ENCODE data around the gene EXOC7.

EXOC7 gene

DNA sequence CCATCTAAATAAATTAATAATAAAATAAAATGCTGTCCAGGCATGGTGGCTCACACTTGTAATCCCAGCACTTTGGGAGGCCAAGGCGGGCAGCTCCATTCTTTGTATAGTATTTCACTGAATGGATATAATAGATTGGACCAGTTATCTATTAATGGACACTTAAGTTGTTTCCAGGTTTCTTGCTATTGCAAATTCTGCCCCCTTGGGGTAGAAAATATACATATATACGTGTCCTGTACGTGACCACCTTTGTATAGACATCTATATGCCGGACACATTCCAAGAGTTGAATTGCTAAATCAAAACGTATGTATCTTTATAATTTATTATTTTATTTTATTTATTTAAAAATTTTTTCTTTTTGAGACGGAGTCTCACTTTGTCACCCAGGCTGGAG is 3.9 kb upstream of the EXOC7 start:
- Histone ChIP-seq H3K27ac (no peak overlapping the region), H3K4me1 (peaks cover 22 to 36% (median 30%) of the 10 kb centered on the region in 10 experiments), H3K4me2 (peak overlapping the region in 1 of 11 experiments; percentile 39; a peak in 1 of 22 replicates), H4K20me1 (no peaks in the 10 kb centered on the region), H3K9ac (no peak overlapping the region), H3K4me3 (no peak overlapping the region), H3K36me3 (0 out of 22 replicates have a peak, but pooled peaks cover 0 to 1% (median 0%) of the 10 kb centered on the region in 11 experiments), H3K27me3 (no peaks in the 10 kb centered on the region), H3K9me3 (replicated peaks in 1 of 11) (0 out of 22 replicates have a peak, but pooled peaks cover 0 to under 1% (median 0%) of the 10 kb centered on the region in 11 experiments)
- TF ChIP-seq Cebpa-rat (IDR thresholded peaks at IDR 0.05), result no peak

DNA sequence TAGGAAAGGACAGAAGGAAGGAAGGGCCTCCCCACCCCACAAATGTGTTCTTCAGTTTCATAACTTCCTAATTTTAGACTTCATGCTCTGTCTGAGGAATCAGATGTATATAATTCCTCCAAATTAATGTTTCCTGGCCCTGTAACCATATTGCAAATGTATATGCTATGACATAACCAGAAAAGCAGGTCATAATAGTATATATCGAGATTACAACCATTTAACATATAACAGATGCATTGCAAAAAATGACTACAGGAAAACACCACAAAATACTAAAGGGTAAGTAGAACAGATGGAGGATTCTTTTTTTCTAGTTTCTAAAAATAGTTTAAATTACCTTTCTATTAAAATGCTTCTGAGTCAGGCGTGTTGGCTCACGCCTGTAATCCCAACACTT is 3.1 kb upstream of the EXOC7 start:
- H3K9me3 ChIP-seq (replicated peaks in 1 of 11), result no peaks in the 10 kb centered on the region
- H3K4me2 ChIP-seq, result peak overlapping the region; percentile 6 to 63 (median 39); a peak in 16 of 22 replicates
- H4K20me1 ChIP-seq, result no peaks in the 10 kb centered on the region
- TF ChIP-seq Cebpa-rat (IDR thresholded peaks at IDR 0.05), result no peak
- H3K27ac ChIP-seq, result no peak overlapping the region
- peaks cover 29 to 44% (median 38%) of the 10 kb centered on the region in 10 experiments for H3K4me1 ChIP-seq
- peaks cover 2 to 10% (median 6%) of the 10 kb centered on the region in 11 experiments for H3K36me3 ChIP-seq
- H3K9ac ChIP-seq, result no peak overlapping the region
- H3K27me3 ChIP-seq, result no peaks in the 10 kb centered on the region
- no peak overlapping the region for H3K4me3 ChIP-seq

DNA sequence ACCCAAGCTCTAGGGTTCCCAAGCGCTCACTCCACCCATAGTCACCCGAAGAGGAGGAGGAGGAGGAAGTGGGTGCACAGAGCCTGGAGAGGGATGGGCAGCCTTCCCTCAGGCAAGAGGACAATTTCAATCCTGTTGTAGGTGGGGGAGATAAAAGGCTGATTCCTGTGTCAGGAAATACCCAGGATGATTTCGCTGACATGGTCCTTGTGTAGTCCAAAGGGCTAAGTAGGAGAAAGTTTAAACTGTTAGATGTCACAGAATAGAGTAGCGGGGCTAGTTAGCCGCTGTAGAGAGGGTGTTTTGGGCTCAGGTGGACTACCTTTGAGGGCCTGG is 1.3 kb upstream of the EXOC7 start:
- H4K20me1 ChIP-seq, result no peaks in the 10 kb centered on the region
- H3K4me1 ChIP-seq, result peaks cover 29 to 51% (median 43%) of the 10 kb centered on the region in 10 experiments
- H3K36me3 ChIP-seq, result peaks cover 21 to 28% (median 24%) of the 10 kb centered on the region in 11 experiments
- no peak overlapping the region; a peak in 1 of 22 replicates for H3K27ac ChIP-seq
- no peak overlapping the region for H3K9ac ChIP-seq
- H3K4me2 ChIP-seq, result peak overlapping the region in 6 of 11 experiments; percentile 88 to 96 (median 90); a peak in 9 of 22 replicates
- no peaks in the 10 kb centered on the region for H3K9me3 ChIP-seq (replicated peaks in 1 of 11)
- no peaks in the 10 kb centered on the region for H3K27me3 ChIP-seq
- TF ChIP-seq Cebpa-rat (IDR thresholded peaks at IDR 0.05), result no peak
- H3K4me3 ChIP-seq, result no peak overlapping the region

DNA sequence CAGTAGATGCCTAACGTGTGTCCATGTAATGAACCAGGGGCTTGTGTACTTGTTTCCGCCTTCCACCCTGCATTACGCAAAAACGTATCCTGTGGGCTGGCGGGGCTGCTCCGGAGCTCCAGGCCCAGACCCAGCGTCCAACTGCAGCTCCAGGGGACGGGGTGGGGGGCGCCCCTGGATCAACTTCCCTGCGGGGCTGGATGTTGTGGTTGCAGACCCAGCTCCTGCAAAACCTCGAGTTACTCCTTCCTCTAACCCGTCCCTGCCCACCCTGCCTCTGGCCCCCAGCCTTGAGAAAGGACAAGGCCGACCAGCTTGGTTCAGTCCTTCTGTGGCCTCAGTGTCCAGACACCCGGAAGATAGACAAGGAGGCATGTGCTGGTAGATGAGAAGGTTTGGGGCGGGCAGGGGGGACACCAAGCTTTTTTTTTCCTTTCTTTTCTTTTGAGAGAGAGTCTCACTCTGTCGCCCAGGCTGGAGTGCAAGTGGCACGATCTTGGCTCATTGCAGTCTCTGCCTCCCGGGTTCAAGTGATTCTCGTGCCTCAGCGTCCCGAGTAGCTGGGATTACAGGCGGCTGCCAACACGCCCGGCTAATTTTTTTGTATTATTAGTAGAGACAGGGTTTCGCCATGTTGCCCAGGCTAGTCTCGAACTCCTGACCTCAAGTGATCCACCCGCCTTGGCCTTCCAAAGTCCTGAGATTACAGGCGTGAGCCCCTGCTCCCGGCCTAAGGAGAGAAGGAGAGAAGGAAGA is 731 bp upstream of the EXOC7 start:
- no peaks in the 10 kb centered on the region for H3K27me3 ChIP-seq
- peak overlapping the region; percentile 88 to 97 (median 91) for H3K4me2 ChIP-seq
- H3K4me1 ChIP-seq, result peaks cover 29 to 51% (median 43%) of the 10 kb centered on the region in 10 experiments
- H3K4me3 ChIP-seq, result peak overlapping the region; percentile 71 to 82 (median 74)
- no peaks in the 10 kb centered on the region for H4K20me1 ChIP-seq
- no peaks in the 10 kb centered on the region for H3K9me3 ChIP-seq (replicated peaks in 1 of 11)
- peak overlapping the region; percentile 69 to 89 (median 82); a peak in 21 of 22 replicates for H3K27ac ChIP-seq
- peaks cover 26 to 33% (median 30%) of the 10 kb centered on the region in 11 experiments for H3K36me3 ChIP-seq
- no peak for TF ChIP-seq Cebpa-rat (IDR thresholded peaks at IDR 0.05)
- peak overlapping the region in 10 of 11 experiments; percentile 75 to 89 (median 86); a peak in 20 of 22 replicates for H3K9ac ChIP-seq

DNA sequence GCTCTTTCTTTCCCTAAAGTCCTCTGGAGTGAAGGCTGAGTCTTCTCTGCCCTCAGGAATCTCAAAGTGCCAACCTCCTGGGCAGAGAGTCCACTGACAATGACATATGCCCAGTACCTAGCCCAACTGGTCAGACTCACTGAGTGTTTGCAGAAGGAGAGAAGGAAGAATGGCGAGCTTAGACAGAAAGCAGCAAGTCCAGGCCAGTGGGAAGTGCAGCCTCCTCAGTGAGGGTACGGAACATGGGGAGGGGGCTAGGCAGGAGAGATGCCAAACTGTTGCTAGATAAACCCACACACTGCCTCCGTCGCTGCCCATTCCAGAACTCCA is 678 bp downstream of the EXOC7 start:
- Histone ChIP-seq H3K36me3 (peaks cover 39 to 47% (median 43%) of the 10 kb centered on the region in 11 experiments), H3K4me3 (peak overlapping the region; percentile 71 to 82 (median 74)), H3K9ac (peak overlapping the region; percentile 75 to 89 (median 86)), H3K4me1 (peaks cover 29 to 51% (median 43%) of the 10 kb centered on the region in 10 experiments), H3K4me2 (peak overlapping the region; percentile 86 to 97 (median 90)), H4K20me1 (no peaks in the 10 kb centered on the region), H3K27me3 (no peaks in the 10 kb centered on the region), H3K27ac (peak overlapping the region; percentile 69 to 89 (median 82)), H3K9me3 (replicated peaks in 1 of 11) (no peaks in the 10 kb centered on the region)
- TF ChIP-seq Cebpa-rat (IDR thresholded peaks at IDR 0.05), result no peak

DNA sequence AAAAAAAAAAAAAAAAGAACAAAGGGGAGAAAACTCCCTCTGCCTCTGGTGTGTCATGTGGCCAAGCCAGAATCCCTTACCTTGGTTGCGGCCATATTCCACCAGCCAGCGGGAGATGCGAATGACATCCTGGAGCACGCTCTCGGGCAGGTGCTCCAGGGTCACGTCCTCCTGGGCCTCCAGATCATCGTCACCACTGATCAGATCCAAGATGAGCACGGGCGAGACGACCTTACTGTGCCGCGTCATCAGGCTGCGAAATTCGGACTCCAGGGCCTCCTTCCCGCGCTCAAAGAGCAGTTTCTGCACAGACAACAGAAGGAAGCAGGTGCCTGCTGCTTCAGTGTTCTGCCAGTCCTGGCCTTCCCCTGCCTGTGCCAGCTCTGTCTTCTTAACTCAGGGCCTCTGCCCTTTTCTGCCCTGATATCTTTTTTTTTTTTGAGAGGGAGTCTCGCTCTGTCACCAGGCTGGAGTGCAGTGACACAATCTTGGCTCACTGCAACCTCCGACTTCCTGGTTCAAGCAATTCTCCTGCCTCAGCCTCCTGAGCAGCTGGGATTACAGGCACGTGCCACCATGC is 5.8 kb downstream of the EXOC7 start:
- Histone ChIP-seq H4K20me1 (peaks cover 0 to 22% (median 11%) of the 10 kb centered on the region in 11 experiments; a peak in 14 of 22 replicates), H3K9me3 (replicated peaks in 1 of 11) (no peaks in the 10 kb centered on the region), H3K27ac (no peak overlapping the region), H3K4me3 (no peak overlapping the region), H3K4me1 (peaks cover 18 to 34% (median 27%) of the 10 kb centered on the region in 10 experiments), H3K27me3 (no peaks in the 10 kb centered on the region), H3K36me3 (peaks cover 85 to 98% (median 93%) of the 10 kb centered on the region in 11 experiments), H3K9ac (no peak overlapping the region), H3K4me2 (no peak overlapping the region)
- no peak for TF ChIP-seq Cebpa-rat (IDR thresholded peaks at IDR 0.05)

DNA sequence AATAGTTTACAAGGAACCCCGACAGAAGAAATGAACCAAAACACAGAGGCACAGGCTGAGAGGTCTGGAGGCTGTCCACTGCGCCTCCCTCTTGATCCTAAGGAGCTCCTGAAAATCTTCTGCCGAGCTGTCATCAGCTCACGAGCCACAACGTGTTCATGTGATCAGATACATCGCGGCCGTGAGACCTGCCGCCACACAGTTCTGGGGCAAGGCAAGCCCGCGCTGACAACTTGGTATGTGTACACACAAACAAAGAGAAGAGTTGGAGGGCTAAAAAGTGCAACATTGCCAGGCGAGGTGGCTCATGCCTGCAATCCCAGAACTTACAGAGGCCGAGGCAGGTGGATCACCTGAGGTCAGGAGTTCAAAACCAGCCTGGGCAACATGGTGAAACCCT is 7.6 kb downstream of the EXOC7 start:
- no peak for TF ChIP-seq Cebpa-rat (IDR thresholded peaks at IDR 0.05)

DNA sequence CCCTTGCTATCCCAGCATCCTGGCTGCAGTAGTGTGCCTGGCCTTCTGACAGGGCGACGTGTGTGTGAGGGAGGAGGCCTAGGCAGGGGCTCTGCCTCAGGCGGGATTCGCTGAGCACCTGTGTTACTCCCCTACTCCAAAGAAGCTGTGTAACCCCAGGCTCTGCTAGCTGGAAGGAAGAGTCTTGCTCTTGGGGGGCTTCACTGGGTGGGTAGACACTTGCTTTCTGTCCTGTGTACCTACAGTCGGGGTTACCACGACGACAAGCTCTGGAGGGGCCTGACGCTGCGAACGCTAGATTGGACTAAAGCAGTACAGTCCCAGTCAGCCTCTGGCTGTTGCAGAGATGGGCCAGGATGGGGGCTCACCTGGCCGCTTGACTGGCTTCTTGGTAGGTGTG is 9.5 kb downstream of the EXOC7 start:
- no peak for TF ChIP-seq Cebpa-rat (IDR thresholded peaks at IDR 0.05)
- Histone ChIP-seq H3K4me2 (peak overlapping the region in 5 of 11 experiments; percentile 32 to 77 (median 59); a peak in 5 of 22 replicates), H3K9me3 (replicated peaks in 1 of 11) (no peaks in the 10 kb centered on the region), H3K9ac (0 out of 22 replicates have a peak overlapping the region, but pooled peaks of 1 of the 11 experiments have one; percentile 48), H3K27ac (no peak overlapping the region), H4K20me1 (peaks cover 0 to 51% (median 21%) of the 10 kb centered on the region in 11 experiments; a peak in 14 of 22 replicates), H3K27me3 (no peaks in the 10 kb centered on the region), H3K4me3 (no peak overlapping the region), H3K4me1 (peaks cover 0 to 33% (median 30%) of the 10 kb centered on the region in 10 experiments; a peak in 17 of 20 replicates), H3K36me3 (peaks cover 84 to 100% (median 97%) of the 10 kb centered on the region in 11 experiments)

More for the DNA sequence above, 7.6 kb downstream of the EXOC7 start:
- no peak overlapping the region for H3K9ac ChIP-seq
- peaks cover 0 to 33% (median 30%) of the 10 kb centered on the region in 10 experiments; a peak in 18 of 20 replicates for H3K4me1 ChIP-seq
- peaks cover 84 to 100% (median 97%) of the 10 kb centered on the region in 11 experiments for H3K36me3 ChIP-seq
- H3K4me3 ChIP-seq, result no peak overlapping the region
- no peak overlapping the region for H3K27ac ChIP-seq
- peaks cover 0 to 40% (median 19%) of the 10 kb centered on the region in 11 experiments; a peak in 14 of 22 replicates for H4K20me1 ChIP-seq
- no peaks in the 10 kb centered on the region for H3K27me3 ChIP-seq
- H3K4me2 ChIP-seq, result no peak overlapping the region
- H3K9me3 ChIP-seq (replicated peaks in 1 of 11), result no peaks in the 10 kb centered on the region

All from BLaER1 treated with 17β-estradiol and CSF1 and Interleukin-3, amounts not matched to agents 10 nM and 100 nM (cell line).